Right lobe of liver (tissue), 4 donors: ENCODE measurements around the gene DNAH10.
A peak's percentile ranks its signal among the peaks of the same experiment; 100 is the strongest.

Source experiments
- POLR2A ChIP-seq: fragments of 450-650 bp; IDR thresholded peaks from one replicate; pipeline ENCODE4 v1.6.1; 2017; ENCODE audit warnings: antibody characterized with exemption, mild to moderate bottlenecking
- TF ChIP-seq, protein P1 (sequence below), 4 donors: fragments of 200-600 bp in 3 of 4; fragments of 450-650 bp in 1 of 4; IDR thresholded peaks; one replicate each; pipeline versions ENCODE4 v1.5.1 to v1.8.0; 2016 to 2022; ENCODE audit warnings: antibody characterized with exemption in 4 of 4, mild to moderate bottlenecking in 2 of 4
- donor health status: DM: no; HTN: no; CAD: no.
- donor health status: DM: no; HTN: no; CAD: no.
- donor health status: DM: no; HTN: yes; CAD: no.

DNA sequence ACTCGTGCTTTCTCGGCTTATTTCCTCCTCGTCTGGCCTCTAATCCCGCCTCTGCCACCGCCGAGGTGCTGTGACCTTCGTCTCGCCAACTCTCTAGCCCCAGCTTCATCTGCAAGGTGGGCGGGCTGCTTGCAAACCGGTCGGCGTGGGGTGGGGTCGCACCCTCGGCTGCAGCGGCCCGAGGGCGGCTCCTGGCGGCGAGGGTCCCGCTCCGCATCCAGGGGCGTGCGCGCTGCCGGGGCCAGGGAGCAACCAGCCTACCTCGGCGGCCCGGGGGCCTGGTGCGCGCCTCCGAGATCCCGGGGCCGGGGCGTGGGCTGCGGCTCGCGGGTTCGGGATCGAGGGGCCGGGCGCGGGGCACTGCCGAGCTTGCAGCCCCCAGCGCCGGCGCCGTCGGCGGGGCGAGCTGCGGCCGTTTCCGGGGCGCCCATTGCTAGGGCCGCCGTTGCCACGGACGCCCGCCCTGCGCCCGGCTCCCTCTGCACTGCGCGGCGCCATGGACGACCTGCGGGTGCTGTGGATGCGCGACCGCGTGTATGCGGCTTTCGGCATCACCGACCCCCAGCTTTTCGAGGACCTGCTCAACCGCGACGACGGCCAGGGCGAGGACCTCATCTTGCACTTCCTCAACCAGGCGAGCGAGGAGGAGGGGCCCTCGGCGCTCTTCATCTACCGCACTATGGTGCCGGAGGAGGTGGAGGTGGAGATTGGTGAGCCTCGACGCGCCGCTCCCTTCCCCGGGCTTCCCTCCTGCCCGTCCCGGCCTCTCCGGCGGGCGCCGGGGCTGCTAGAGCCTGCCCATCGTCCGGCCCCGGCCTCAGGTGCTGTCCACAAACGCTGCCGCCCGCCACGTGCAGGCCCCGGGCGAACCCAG, at the start of gene DNAH10:
- TF ChIP-seq POLR2A, result no peak
- TF ChIP-seq, protein P1, sequence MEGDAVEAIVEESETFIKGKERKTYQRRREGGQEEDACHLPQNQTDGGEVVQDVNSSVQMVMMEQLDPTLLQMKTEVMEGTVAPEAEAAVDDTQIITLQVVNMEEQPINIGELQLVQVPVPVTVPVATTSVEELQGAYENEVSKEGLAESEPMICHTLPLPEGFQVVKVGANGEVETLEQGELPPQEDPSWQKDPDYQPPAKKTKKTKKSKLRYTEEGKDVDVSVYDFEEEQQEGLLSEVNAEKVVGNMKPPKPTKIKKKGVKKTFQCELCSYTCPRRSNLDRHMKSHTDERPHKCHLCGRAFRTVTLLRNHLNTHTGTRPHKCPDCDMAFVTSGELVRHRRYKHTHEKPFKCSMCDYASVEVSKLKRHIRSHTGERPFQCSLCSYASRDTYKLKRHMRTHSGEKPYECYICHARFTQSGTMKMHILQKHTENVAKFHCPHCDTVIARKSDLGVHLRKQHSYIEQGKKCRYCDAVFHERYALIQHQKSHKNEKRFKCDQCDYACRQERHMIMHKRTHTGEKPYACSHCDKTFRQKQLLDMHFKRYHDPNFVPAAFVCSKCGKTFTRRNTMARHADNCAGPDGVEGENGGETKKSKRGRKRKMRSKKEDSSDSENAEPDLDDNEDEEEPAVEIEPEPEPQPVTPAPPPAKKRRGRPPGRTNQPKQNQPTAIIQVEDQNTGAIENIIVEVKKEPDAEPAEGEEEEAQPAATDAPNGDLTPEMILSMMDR (IDR thresholded peaks at IDR 0.05), result peak in 2 of 4 donors; percentile 4 to 7
